ENCODE data around the gene NOP9. TPM values are rescaled to one million over a fixed set of nuclear protein-coding genes. Genes with fewer than 3 reads are reported as not detected.

NOP9 gene
- total and polyA plus RNA-seq, 8 donors = 6.2 to 13.9 (median 9.7) TPM

DNA sequence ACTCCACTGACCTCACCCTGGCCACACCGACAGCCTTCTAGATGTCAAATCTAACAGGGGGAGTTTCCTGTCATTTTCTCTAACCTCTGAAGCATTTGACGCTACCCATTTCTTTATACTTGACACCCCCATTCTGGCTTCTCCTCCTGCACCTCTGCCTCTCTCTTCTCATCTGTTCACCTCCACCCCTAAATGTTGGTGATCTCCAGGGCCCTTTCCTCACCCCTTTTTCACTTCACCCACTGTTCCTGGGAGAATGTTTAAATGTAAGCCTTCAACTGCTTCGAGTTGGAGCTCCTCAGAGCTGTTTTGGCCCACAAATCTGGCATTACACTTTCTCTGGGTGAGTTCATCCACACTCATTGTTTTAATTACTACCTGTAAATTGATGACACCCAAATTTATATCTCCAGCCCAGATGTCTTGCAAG lies 27.8 kb upstream of the NOP9 start:
- no peaks in the 10 kb centered on the region for H3K27me3 ChIP-seq
- H3K36me3 ChIP-seq = peaks cover 0 to 10% (median 0%) of the 10 kb centered on the region in 3 donors
- intact Hi-C loops (cut with DNase I) = no loop called here
- 5 to 10% methylated on average over 3 of the region's 3 CpGs for WGBS, 2 donors
- no peaks in the 10 kb centered on the region for H3K9me3 ChIP-seq
- no peak for ATAC-seq
- peak overlapping the region; percentile 48 to 99 (median 90) for H3K4me3 ChIP-seq
- no peak for FAIRE-seq
- TF ChIP-seq, protein P1, sequence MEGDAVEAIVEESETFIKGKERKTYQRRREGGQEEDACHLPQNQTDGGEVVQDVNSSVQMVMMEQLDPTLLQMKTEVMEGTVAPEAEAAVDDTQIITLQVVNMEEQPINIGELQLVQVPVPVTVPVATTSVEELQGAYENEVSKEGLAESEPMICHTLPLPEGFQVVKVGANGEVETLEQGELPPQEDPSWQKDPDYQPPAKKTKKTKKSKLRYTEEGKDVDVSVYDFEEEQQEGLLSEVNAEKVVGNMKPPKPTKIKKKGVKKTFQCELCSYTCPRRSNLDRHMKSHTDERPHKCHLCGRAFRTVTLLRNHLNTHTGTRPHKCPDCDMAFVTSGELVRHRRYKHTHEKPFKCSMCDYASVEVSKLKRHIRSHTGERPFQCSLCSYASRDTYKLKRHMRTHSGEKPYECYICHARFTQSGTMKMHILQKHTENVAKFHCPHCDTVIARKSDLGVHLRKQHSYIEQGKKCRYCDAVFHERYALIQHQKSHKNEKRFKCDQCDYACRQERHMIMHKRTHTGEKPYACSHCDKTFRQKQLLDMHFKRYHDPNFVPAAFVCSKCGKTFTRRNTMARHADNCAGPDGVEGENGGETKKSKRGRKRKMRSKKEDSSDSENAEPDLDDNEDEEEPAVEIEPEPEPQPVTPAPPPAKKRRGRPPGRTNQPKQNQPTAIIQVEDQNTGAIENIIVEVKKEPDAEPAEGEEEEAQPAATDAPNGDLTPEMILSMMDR (IDR thresholded peaks at IDR 0.05) = no peak
- peaks cover 11 to 25% (median 18%) of the 10 kb centered on the region in 3 donors for H3K4me1 ChIP-seq
- peak overlapping the region; percentile 90 to 98 (median 96) for H3K27ac ChIP-seq
- DNase-seq = no peak

DNA sequence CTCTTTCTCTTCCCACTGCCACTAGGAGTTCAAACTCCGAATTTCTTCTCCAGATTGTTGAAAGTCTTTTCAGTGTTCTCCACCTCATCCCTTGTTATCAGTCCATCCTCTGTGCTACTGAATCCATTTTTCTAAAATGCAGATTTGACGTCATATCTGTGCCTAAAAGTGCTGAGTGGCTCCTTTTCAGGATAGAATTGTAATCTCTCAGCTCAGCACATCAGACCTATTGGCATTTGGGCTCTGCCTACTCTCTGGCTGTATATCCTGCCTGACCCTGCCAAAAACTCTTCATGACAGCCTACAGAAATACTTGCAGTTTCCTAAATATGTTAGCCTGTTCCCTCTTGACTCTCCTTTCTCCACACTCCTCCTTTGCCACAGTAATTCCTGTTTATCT lies 27.2 kb upstream of the NOP9 start:
- Histone ChIP-seq H3K4me3 (no peak overlapping the region), H3K36me3 (peaks cover 0 to 4% (median 0%) of the 10 kb centered on the region in 3 donors), H3K9me3 (no peaks in the 10 kb centered on the region), H3K27me3 (no peaks in the 10 kb centered on the region), H3K4me1 (peaks cover 11 to 25% (median 18%) of the 10 kb centered on the region in 3 donors), H3K27ac (peak overlapping the region in 2 of 4 donors; percentile 94 to 97)
- no peak for FAIRE-seq
- DNase-seq = no peak
- WGBS, 2 donors = 74 to 80% methylated on average over 2 of the region's 2 CpGs
- intact Hi-C loops (cut with DNase I) = no loop called here
- ATAC-seq = no peak
- TF ChIP-seq, protein P1 (IDR thresholded peaks at IDR 0.05) = no peak

DNA sequence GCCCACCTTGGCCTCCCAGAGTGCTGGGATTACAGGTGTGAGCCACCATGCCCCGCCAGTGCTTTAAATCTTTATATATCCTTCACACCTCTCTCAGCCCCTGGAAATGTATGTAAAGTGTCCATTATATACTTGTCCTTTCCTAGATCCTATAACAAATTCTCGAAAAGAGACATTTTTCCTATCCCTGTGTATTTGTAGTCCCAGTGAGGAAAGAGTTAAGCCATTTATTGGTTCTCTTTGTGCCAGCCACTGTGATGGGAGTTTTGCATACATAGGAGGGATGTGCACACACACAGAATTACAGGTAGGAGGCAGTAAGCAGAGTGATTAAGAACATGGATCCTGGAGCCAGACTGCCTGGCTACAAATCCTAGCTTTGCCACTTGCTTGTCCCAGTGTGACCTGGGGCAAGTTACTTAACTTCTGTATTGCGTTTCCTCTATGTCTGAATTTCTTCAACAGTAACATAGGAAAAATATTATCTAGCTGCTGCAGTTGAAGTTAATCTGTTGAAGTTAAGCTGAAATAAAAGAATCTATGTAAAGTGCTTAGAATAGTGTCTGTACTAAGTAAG lies 26.1 kb upstream of the NOP9 start:
- intact Hi-C loops (cut with DNase I) = no loop called here
- peaks cover 11 to 25% (median 18%) of the 10 kb centered on the region in 3 donors for H3K4me1 ChIP-seq
- no peaks in the 10 kb centered on the region for H3K36me3 ChIP-seq
- H3K9me3 ChIP-seq = no peaks in the 10 kb centered on the region
- 55 to 64% methylated on average over 3 of the region's 3 CpGs for WGBS, 2 donors
- FAIRE-seq (no peak), ATAC-seq (no peak), DNase-seq (no peak)
- TF ChIP-seq, protein P1 (IDR thresholded peaks at IDR 0.05) = no peak
- peak overlapping the region; percentile 44 to 97 (median 72) for H3K27ac ChIP-seq
- no peak overlapping the region for H3K4me3 ChIP-seq
- no peaks in the 10 kb centered on the region for H3K27me3 ChIP-seq

DNA sequence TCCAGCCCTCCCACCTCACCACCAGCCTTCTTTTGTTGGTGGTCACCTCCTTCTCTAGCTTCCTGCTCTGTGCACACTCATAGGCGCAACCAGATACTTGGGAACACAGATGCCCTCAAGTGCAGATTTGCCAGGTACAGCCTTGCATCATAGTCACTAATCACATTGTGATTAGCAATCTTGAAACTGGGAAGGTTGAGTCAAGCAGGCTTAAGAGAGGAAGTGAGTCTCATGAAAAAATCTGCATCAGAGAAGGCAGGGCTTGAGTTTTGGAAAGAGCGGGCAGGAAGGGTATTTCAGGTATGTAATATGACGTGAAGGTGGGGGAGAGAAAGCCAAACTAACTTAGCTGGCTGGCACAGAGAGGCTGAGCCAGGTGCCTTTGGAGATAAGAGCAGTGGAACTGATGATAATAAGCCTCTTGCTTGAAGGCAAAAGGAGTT lies 25.5 kb upstream of the NOP9 start:
- Histone ChIP-seq H3K4me1 (peaks cover 11 to 25% (median 18%) of the 10 kb centered on the region in 3 donors), H3K27me3 (no peaks in the 10 kb centered on the region), H3K9me3 (no peaks in the 10 kb centered on the region), H3K27ac (peak overlapping the region; percentile 44 to 97 (median 72)), H3K36me3 (no peaks in the 10 kb centered on the region), H3K4me3 (no peak overlapping the region)
- no peak for FAIRE-seq
- intact Hi-C loops (cut with DNase I) = no loop called here
- 24 to 33% methylated on average over 3 of the region's 3 CpGs for WGBS, 2 donors
- TF ChIP-seq, protein P1 (IDR thresholded peaks at IDR 0.05) = no peak
- peak; percentile 51 to 72 (median 64) for ATAC-seq
- peak in 5 of 6 donors; percentile 40 to 77 (median 63) for DNase-seq

DNA sequence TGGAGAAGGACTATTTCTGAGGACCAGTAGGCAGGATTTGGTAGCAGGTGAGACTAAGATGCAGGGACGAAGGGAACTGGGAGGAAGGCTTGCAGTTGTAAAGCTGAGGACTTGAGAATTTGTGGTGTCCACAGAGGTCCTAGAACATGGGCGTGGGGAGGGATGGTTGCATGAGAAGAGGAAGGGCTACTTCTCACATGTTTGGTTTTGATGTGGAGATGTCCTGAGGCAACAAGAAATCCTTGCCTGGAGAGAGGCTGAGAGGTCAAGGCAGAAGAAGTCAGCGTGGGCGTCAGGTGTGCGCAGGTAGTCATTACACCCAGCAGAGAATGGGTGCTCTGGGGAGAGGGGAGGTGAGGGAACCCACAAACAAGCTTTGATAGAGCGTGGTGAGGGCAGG lies 22.6 kb upstream of the NOP9 start:
- H3K27ac ChIP-seq = no peak overlapping the region
- WGBS, 2 donors = 90 to 94% methylated on average over 6 of the region's 6 CpGs

More for the DNA sequence above, 22.6 kb upstream of the NOP9 start:
- FAIRE-seq (no peak), ATAC-seq (no peak), DNase-seq (no peak)
- Histone ChIP-seq H3K36me3 (no peaks in the 10 kb centered on the region), H3K4me1 (peaks cover 11 to 21% (median 18%) of the 10 kb centered on the region in 3 donors), H3K27me3 (no peaks in the 10 kb centered on the region), H3K9me3 (no peaks in the 10 kb centered on the region), H3K4me3 (no peak overlapping the region)
- intact Hi-C loops (cut with DNase I) = no loop called here
- TF ChIP-seq, protein P1 (IDR thresholded peaks at IDR 0.05) = no peak
